Measurements from ENCODE around the gene FAM110A.
"Not testable (repeated sequence)": the region's sequence is repeated elsewhere in the genome, so short reads cannot be mapped to it uniquely, and the experiment has no call there.

Gene FAM110A

GRCh38 chr20:841568-842546, 8.3 kb downstream of the FAM110A start:
- peaks cover 25 to 54% of the 10 kb centered on the region in 2 donors for H3K4me1 ChIP-seq (ENCODE audit: control insufficient read depth in 1 of 2, insufficient read depth in 2 of 2, low read length in 2 of 2)
- no peaks in the 10 kb centered on the region for H3K27me3 ChIP-seq (ENCODE audit: control insufficient read depth in 1 of 2, insufficient read depth in 2 of 2, low read length in 2 of 2)
- H3K4me3 ChIP-seq (ENCODE audit: low read depth in 1 of 2, low read length in 2 of 2) = peak overlapping the region; percentile 65 to 71
- H3K27ac ChIP-seq (ENCODE audit: low read depth, low read length) = no peak overlapping the region
- H3K36me3 ChIP-seq (ENCODE audit: control insufficient read depth in 1 of 2, insufficient read depth in 2 of 2, low read length in 2 of 2) = peaks cover 6% of the 10 kb centered on the region in 2 donors
- peak overlapping the region; percentile 48 to 54 for H3K9ac ChIP-seq (ENCODE audit: low read depth in 1 of 2, low read length in 2 of 2)
- no peaks in the 10 kb centered on the region for H3K9me3 ChIP-seq (ENCODE audit: control insufficient read depth in 1 of 2, low read length in 2 of 2)

DNA sequence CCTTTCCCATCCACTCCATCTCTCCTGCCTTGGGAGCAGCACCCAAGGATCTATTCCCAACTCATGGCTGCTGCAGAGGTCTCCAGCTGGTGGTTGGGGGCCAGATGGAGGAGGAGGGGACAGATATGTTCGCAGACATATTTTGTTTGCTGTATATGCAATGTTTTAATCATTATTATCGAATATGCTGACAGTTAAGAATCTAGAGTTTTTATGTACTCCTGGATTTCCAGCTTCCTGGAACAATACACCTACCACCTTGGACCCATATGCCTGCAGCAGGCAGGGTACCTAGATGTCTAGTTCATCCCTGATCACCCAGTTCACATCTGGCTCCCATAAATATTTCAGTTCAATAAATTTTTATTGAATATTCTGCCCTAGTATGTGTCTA, 9.0 kb downstream of the FAM110A start:
- no peaks in the 10 kb centered on the region for H3K9me3 ChIP-seq (ENCODE audit: control insufficient read depth in 1 of 2, low read length in 2 of 2)
- peak overlapping the region in 1 of 2 donors; percentile 54 for H3K9ac ChIP-seq (ENCODE audit: low read depth in 1 of 2, low read length in 2 of 2)
- peak overlapping the region; percentile 65 to 71 for H3K4me3 ChIP-seq (ENCODE audit: low read depth in 1 of 2, low read length in 2 of 2)
- peaks cover 28 to 54% of the 10 kb centered on the region in 2 donors for H3K4me1 ChIP-seq (ENCODE audit: control insufficient read depth in 1 of 2, insufficient read depth in 2 of 2, low read length in 2 of 2)
- H3K36me3 ChIP-seq (ENCODE audit: control insufficient read depth in 1 of 2, insufficient read depth in 2 of 2, low read length in 2 of 2) = peaks cover 6% of the 10 kb centered on the region in 2 donors
- H3K27me3 ChIP-seq (ENCODE audit: control insufficient read depth in 1 of 2, insufficient read depth in 2 of 2, low read length in 2 of 2) = no peaks in the 10 kb centered on the region
- no peak overlapping the region for H3K27ac ChIP-seq (ENCODE audit: low read depth, low read length)

DNA sequence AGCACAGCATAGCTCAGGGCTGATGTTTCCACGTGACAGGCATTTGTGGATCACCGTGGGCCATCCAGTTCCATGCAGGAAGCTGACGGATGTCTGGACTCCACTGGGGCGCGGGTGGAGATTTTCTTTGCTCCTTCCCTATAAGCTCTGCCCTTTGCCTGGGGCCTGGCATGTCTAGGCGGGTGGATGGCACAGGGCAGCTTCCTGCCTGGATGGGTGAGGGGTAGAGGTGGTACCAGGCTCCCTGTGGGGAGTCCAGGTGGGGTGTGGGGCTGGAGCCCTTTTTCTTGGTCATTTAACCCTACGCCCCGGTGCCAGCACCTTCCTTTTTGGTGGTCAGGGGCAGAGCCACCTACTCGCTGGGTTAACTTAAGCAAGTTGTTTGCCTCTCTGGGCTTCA, 10.4 kb downstream of the FAM110A start:
- Histone ChIP-seq H3K4me1 (ENCODE audit: control insufficient read depth in 1 of 2, insufficient read depth in 2 of 2, low read length in 2 of 2) (peaks cover 32 to 56% of the 10 kb centered on the region in 2 donors), H3K27ac (ENCODE audit: low read depth, low read length) (no peak overlapping the region), H3K27me3 (ENCODE audit: control insufficient read depth in 1 of 2, insufficient read depth in 2 of 2, low read length in 2 of 2) (no peaks in the 10 kb centered on the region), H3K9ac (ENCODE audit: low read depth in 1 of 2, low read length in 2 of 2) (peak overlapping the region; percentile 27 to 54), H3K4me3 (ENCODE audit: low read depth in 1 of 2, low read length in 2 of 2) (peak overlapping the region; percentile 19 to 23), H3K36me3 (ENCODE audit: control insufficient read depth in 1 of 2, insufficient read depth in 2 of 2, low read length in 2 of 2) (peaks cover 6% of the 10 kb centered on the region in 2 donors), H3K9me3 (ENCODE audit: control insufficient read depth in 1 of 2, low read length in 2 of 2) (no peaks in the 10 kb centered on the region)

GRCh38 chr20:844473-845225, 11.1 kb downstream of the FAM110A start:
- H3K9me3 ChIP-seq (ENCODE audit: control insufficient read depth in 1 of 2, low read length in 2 of 2) = no peaks in the 10 kb centered on the region
- no peak overlapping the region for H3K27ac ChIP-seq (ENCODE audit: low read depth, low read length)
- H3K36me3 ChIP-seq (ENCODE audit: control insufficient read depth in 1 of 2, insufficient read depth in 2 of 2, low read length in 2 of 2) = peaks cover 6% of the 10 kb centered on the region in 2 donors
- no peaks in the 10 kb centered on the region for H3K27me3 ChIP-seq (ENCODE audit: control insufficient read depth in 1 of 2, insufficient read depth in 2 of 2, low read length in 2 of 2)
- H3K4me1 ChIP-seq (ENCODE audit: control insufficient read depth in 1 of 2, insufficient read depth in 2 of 2, low read length in 2 of 2) = peaks cover 32 to 56% of the 10 kb centered on the region in 2 donors
- peak overlapping the region; percentile 27 to 54 for H3K9ac ChIP-seq (ENCODE audit: low read depth in 1 of 2, low read length in 2 of 2)
- H3K4me3 ChIP-seq (ENCODE audit: low read depth in 1 of 2, low read length in 2 of 2) = peak overlapping the region; percentile 19 to 58

DNA sequence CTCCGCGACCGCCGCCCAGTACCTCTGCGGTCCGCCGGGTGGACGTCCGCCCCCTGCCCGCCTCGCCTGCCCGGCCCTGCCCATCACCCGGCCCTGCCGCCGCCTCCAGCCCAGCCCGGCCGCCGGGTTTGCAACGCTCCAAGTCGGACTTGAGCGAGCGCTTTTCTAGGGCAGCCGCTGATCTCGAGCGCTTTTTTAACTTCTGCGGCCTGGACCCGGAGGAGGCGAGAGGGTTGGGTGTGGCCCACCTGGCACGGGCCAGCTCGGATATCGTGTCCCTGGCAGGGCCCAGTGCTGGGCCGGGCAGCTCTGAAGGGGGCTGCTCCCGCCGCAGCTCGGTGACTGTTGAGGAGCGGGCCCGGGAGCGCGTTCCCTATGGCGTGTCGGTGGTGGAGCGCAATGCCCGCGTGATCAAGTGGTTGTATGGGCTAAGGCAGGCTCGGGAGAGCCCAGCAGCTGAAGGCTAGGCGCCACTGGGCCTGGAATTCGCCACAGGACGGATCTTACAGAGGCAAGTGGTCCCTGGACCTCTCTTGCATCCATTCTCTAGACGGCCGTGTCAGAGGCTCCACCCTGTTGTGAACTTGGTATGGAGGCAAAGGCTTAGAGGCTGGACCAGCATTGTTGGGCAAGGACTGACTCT, 11.8 kb downstream of the FAM110A start:
- H3K27ac ChIP-seq (ENCODE audit: low read depth, low read length) = no peak overlapping the region
- peak overlapping the region in 1 of 2 donors; percentile 60 for H3K9ac ChIP-seq (ENCODE audit: low read depth in 1 of 2, low read length in 2 of 2)
- H3K9me3 ChIP-seq (ENCODE audit: control insufficient read depth in 1 of 2, low read length in 2 of 2) = no peaks in the 10 kb centered on the region
- H3K4me3 ChIP-seq (ENCODE audit: low read depth in 1 of 2, low read length in 2 of 2) = peak overlapping the region; percentile 33 to 58
- peaks cover 6% of the 10 kb centered on the region in 2 donors for H3K36me3 ChIP-seq (ENCODE audit: control insufficient read depth in 1 of 2, insufficient read depth in 2 of 2, low read length in 2 of 2)
- peaks cover 32 to 56% of the 10 kb centered on the region in 2 donors for H3K4me1 ChIP-seq (ENCODE audit: control insufficient read depth in 1 of 2, insufficient read depth in 2 of 2, low read length in 2 of 2)
- H3K27me3 ChIP-seq (ENCODE audit: control insufficient read depth in 1 of 2, insufficient read depth in 2 of 2, low read length in 2 of 2) = no peaks in the 10 kb centered on the region

DNA sequence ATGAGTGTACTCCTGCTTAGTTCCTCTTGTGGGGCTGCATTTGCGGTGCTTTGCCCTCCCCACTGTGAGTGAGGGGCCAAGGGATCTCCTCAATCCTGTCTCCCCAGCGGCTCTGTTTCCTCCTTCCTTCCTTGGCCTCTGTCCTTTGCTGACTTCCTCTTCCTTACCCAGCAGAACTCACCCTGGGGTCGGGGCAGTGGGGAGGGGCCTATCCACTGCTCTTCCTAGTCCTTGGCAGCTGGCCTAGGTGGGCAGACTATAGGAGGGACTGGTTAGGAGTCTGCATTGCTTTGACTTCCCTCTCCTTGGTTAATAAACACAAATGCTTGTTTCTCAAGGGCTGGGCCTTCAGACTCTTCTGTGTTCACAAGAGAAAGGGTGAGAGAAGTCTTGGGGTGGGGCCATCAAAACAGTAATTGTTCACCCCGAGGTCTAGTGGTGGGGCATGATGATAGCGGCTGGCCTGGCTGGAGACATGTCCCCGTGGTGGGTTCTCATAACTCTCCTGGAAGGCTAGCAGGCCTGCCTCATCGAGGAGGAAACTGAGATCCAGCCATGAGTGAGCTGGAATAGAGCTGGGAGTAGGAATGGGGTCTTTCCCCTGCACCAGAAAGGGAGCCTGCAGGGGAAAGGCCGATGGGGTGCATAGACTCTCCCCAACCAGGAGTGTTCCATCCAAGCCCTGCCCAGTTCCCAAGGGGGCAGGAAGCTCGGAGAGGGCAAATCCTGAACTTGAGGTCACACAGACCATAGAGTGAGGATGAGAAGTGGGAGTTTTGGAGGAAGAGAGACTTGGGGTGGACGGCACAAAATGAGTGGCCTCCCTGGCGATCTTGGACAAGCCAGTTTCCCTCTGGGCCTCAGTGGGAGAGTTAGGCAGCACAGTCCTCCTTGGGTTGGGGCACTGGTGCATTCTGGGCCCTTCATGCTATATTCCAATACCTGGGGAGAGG, 12.7 kb downstream of the FAM110A start:
- H3K4me3 ChIP-seq (ENCODE audit: low read depth in 1 of 2, low read length in 2 of 2) = peak overlapping the region; percentile 33 to 54
- H3K27me3 ChIP-seq (ENCODE audit: control insufficient read depth in 1 of 2, insufficient read depth in 2 of 2, low read length in 2 of 2) = no peaks in the 10 kb centered on the region
- peaks cover 6% of the 10 kb centered on the region in 2 donors for H3K36me3 ChIP-seq (ENCODE audit: control insufficient read depth in 1 of 2, insufficient read depth in 2 of 2, low read length in 2 of 2)
- no peaks in the 10 kb centered on the region for H3K9me3 ChIP-seq (ENCODE audit: control insufficient read depth in 1 of 2, low read length in 2 of 2)
- no peak overlapping the region for H3K27ac ChIP-seq (ENCODE audit: low read depth, low read length)
- H3K9ac ChIP-seq (ENCODE audit: low read depth in 1 of 2, low read length in 2 of 2) = peak overlapping the region in 1 of 2 donors; percentile 60
- H3K4me1 ChIP-seq (ENCODE audit: control insufficient read depth in 1 of 2, insufficient read depth in 2 of 2, low read length in 2 of 2) = peaks cover 32 to 49% of the 10 kb centered on the region in 2 donors

DNA sequence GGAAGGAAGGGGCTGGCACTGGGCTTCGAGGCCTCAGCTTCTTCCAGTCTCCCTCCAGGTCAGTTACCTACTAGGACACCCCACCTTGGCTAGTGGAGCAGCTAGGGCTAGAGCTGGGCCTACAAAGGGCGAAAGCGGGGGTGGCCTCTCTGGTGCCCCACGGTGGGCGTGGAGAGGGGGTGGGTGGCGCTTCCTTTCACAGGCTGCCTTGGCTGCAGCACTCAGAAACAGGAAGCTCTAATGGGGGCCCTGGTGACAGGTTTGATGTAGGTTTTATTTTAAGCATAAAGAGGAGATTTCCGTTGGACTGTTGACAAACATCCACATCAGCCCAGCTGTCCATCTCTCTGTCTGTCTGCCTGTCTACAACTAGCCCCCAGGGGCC, 13.4 kb downstream of the FAM110A start:
- no peaks in the 10 kb centered on the region for H3K9me3 ChIP-seq (ENCODE audit: control insufficient read depth in 1 of 2, low read length in 2 of 2)
- H3K4me1 ChIP-seq (ENCODE audit: control insufficient read depth in 1 of 2, insufficient read depth in 2 of 2, low read length in 2 of 2) = peaks cover 32 to 48% of the 10 kb centered on the region in 2 donors
- no peaks in the 10 kb centered on the region for H3K27me3 ChIP-seq (ENCODE audit: control insufficient read depth in 1 of 2, insufficient read depth in 2 of 2, low read length in 2 of 2)
- H3K4me3 ChIP-seq (ENCODE audit: low read depth in 1 of 2, low read length in 2 of 2) = peak overlapping the region in 1 of 2 donors; percentile 33
- peaks cover 6 to 10% of the 10 kb centered on the region in 2 donors for H3K36me3 ChIP-seq (ENCODE audit: control insufficient read depth in 1 of 2, insufficient read depth in 2 of 2, low read length in 2 of 2)
- no peak overlapping the region for H3K27ac ChIP-seq (ENCODE audit: low read depth, low read length)
- no peak overlapping the region for H3K9ac ChIP-seq (ENCODE audit: low read depth in 1 of 2, low read length in 2 of 2)

DNA sequence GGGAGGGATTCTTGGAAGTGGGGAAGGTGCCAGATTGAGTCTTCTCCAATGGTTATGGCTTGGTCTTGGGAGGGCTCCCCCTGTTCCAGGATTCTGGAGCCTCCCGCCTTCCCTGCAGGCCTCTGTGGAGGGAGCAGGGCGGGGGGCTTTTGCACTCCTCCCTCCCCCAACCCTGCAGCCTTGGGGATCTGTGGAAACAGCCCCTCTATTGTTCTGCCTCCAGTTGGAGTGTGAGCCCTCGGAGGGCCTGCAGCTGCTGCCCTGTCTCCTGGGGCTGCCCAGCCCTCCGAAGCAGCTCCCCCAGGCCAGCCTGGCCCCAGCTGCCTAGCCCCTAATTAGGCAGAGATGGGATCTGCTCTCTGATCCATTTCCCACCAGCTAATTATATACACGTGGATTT, 14.7 kb downstream of the FAM110A start:
- H3K9me3 ChIP-seq (ENCODE audit: control insufficient read depth in 1 of 2, low read length in 2 of 2) = no peaks in the 10 kb centered on the region
- no peak overlapping the region for H3K9ac ChIP-seq (ENCODE audit: low read depth in 1 of 2, low read length in 2 of 2)
- peaks cover 23 to 40% of the 10 kb centered on the region in 2 donors for H3K4me1 ChIP-seq (ENCODE audit: control insufficient read depth in 1 of 2, insufficient read depth in 2 of 2, low read length in 2 of 2)
- H3K4me3 ChIP-seq (ENCODE audit: low read depth in 1 of 2, low read length in 2 of 2) = no peak overlapping the region
- no peak overlapping the region for H3K27ac ChIP-seq (ENCODE audit: low read depth, low read length)
- peaks cover 6 to 12% of the 10 kb centered on the region in 2 donors for H3K36me3 ChIP-seq (ENCODE audit: control insufficient read depth in 1 of 2, insufficient read depth in 2 of 2, low read length in 2 of 2)
- H3K27me3 ChIP-seq (ENCODE audit: control insufficient read depth in 1 of 2, insufficient read depth in 2 of 2, low read length in 2 of 2) = no peaks in the 10 kb centered on the region

- not testable (repeated sequence) for H3K4me3 ChIP-seq (ENCODE audit: low read depth in 1 of 2, low read length in 2 of 2); H3K27ac ChIP-seq (ENCODE audit: low read depth, low read length)
- peaks cover 17 to 34% of the 10 kb centered on the region in 2 donors for H3K4me1 ChIP-seq (ENCODE audit: control insufficient read depth in 1 of 2, insufficient read depth in 2 of 2, low read length in 2 of 2)
Observed at GRCh38 chr20:848731-849130, 15.2 kb downstream of the FAM110A start.

More at GRCh38 chr20:848731-849130, 15.2 kb downstream of the FAM110A start:
- H3K36me3 ChIP-seq (ENCODE audit: control insufficient read depth in 1 of 2, insufficient read depth in 2 of 2, low read length in 2 of 2) = peaks cover 6 to 12% of the 10 kb centered on the region in 2 donors
- not testable (repeated sequence) for H3K9ac ChIP-seq (ENCODE audit: low read depth in 1 of 2, low read length in 2 of 2); H3K27me3 ChIP-seq (ENCODE audit: control insufficient read depth in 1 of 2, insufficient read depth in 2 of 2, low read length in 2 of 2); H3K9me3 ChIP-seq (ENCODE audit: control insufficient read depth in 1 of 2, low read length in 2 of 2)

All from duodenal mucosa (tissue), 2 donors.